Loucy (cell line): ENCODE measurements around the gene EEPD1.

Experiments used
- H2AFZ ChIP-seq: fragments of 200-600 bp; sonication (generic); 2 replicates; pipeline ENCODE4 v1.6.0; 2016; ENCODE audit warnings: antibody characterized with exemption, mild to moderate bottlenecking, low read length, moderate library complexity
- H3F3A ChIP-seq: fragments of 200-600 bp; 2 replicates; pipeline ENCODE4 v1.6.0; 2016; ENCODE audit warnings: antibody characterized with exemption, low read depth, mild to moderate bottlenecking
- H3K27me3 ChIP-seq: fragments of 200-600 bp; sonication (generic); 2 replicates; pipeline ENCODE4 v1.6.1; 2014; ENCODE audit warnings: low read length, mild to moderate bottlenecking; ENCODE audit not compliant: insufficient read depth, poor library complexity, severe bottlenecking
- H3K36me3 ChIP-seq: fragments of 200-600 bp; sonication (generic); 2 replicates; pipeline ENCODE4 v1.6.1; 2016; ENCODE audit warnings: low read length; ENCODE audit not compliant: insufficient read depth
- H3K4me1 ChIP-seq: fragments of 200-600 bp; sonication (generic); 2 replicates; pipeline ENCODE4 v1.5.1; 2014; ENCODE audit warnings: low read length, mild to moderate bottlenecking; ENCODE audit not compliant: insufficient read depth, poor library complexity, severe bottlenecking
- H3K4me2 ChIP-seq: fragments of 200-600 bp; sonication (generic); 2 replicates; pipeline ENCODE4 v1.6.0; 2014; ENCODE audit warnings: antibody characterized with exemption, low read length, low read depth, mild to moderate bottlenecking; ENCODE audit not compliant: poor library complexity, severe bottlenecking
- H3K4me3 ChIP-seq: fragments of 200-600 bp; sonication (generic); 2 replicates; pipeline ENCODE4 v1.5.1; 2014; ENCODE audit warnings: low read length, mild to moderate bottlenecking, mixed read lengths; ENCODE audit not compliant: poor library complexity, severe bottlenecking
- H3K79me2 ChIP-seq: fragments of 200-600 bp; sonication (generic); 2 replicates; pipeline ENCODE4 v1.6.1; 2014; ENCODE audit warnings: low read length; ENCODE audit not compliant: insufficient read depth
- H3K9ac ChIP-seq: fragments of 200-600 bp; sonication (generic); 2 replicates; pipeline ENCODE4 v1.6.0; 2014; ENCODE audit warnings: mild to moderate bottlenecking, low read depth, low read length, moderate library complexity; ENCODE audit not compliant: poor library complexity, severe bottlenecking
- H3K9me2 ChIP-seq: fragments of 200-600 bp; sonication (generic); replicated peaks from 2 replicates; pipeline ENCODE4 v1.6.1; 2016; ENCODE audit warnings: low read depth, low read length, mixed read lengths
- H3K9me3 ChIP-seq: fragments of 200-600 bp; sonication (generic); 2 replicates; pipeline ENCODE4 v1.6.1; 2014; ENCODE audit warnings: mild to moderate bottlenecking, antibody characterized with exemption, low read length, low read depth; ENCODE audit not compliant: insufficient read depth
- H4K20me1 ChIP-seq: fragments of 200-600 bp; sonication (generic); 2 replicates; pipeline ENCODE4 v1.6.0; 2014; ENCODE audit warnings: antibody characterized with exemption, low read length, mild to moderate bottlenecking; ENCODE audit not compliant: insufficient read depth, poor library complexity, severe bottlenecking
- CTCF ChIP-seq: fragments of 200-600 bp; sonication (generic); conservative IDR thresholded peaks from 2 replicates; pipeline ENCODE4 v1.5.1; 2014; ENCODE audit warnings: mild to moderate bottlenecking, antibody characterized with exemption, low read length
- EZH2phosphoT487 ChIP-seq: fragments of 200-600 bp; IDR thresholded peaks from 2 replicates; pipeline ENCODE4 v1.6.1; 2018; ENCODE audit warnings: antibody characterized with exemption, mild to moderate bottlenecking, moderate library complexity, borderline replicate concordance

The EEPD1 gene

GRCh38 chr7:36202398-36202797 is 49.3 kb downstream of the EEPD1 start:
- H2AFZ ChIP-seq = no peak overlapping the region
- no peaks in the 10 kb centered on the region for H3K9me3 ChIP-seq
- TF ChIP-seq CTCF = no peak
- no peak for TF ChIP-seq EZH2phosphoT487
- no peaks in the 10 kb centered on the region for H3K36me3 ChIP-seq
- H4K20me1 ChIP-seq = no peaks in the 10 kb centered on the region
- peak overlapping the region; percentile 47 for H3K9ac ChIP-seq
- H3F3A ChIP-seq = peaks cover 6% of the 10 kb centered on the region; the same call in 1 of the 2 replicates
- H3K27me3 ChIP-seq = no peaks in the 10 kb centered on the region
- peak overlapping the region; percentile 66 for H3K4me2 ChIP-seq
- H3K9me2 ChIP-seq = no peaks in the 10 kb centered on the region
- H3K4me3 ChIP-seq = peak overlapping the region; percentile 45
- H3K79me2 ChIP-seq = no peaks in the 10 kb centered on the region
- peaks cover 54% of the 10 kb centered on the region for H3K4me1 ChIP-seq

- Histone ChIP-seq H3K36me3 (no peaks in the 10 kb centered on the region), H3K4me2 (peak overlapping the region; percentile 66), H3K9me2 (no peaks in the 10 kb centered on the region), H4K20me1 (no peaks in the 10 kb centered on the region), H3K4me3 (peak overlapping the region; percentile 45), H3K4me1 (peaks cover 62% of the 10 kb centered on the region), H3K79me2 (no peaks in the 10 kb centered on the region), H3F3A (peaks cover 6% of the 10 kb centered on the region; the same call in 1 of the 2 replicates), H2AFZ (no peak overlapping the region), H3K9ac (peak overlapping the region; percentile 47), H3K27me3 (no peaks in the 10 kb centered on the region), H3K9me3 (no peaks in the 10 kb centered on the region)
- no peak for TF ChIP-seq CTCF
- TF ChIP-seq EZH2phosphoT487 = no peak
Measured at GRCh38 chr7:36203071-36203790, 50.2 kb downstream of the EEPD1 start.

- Histone ChIP-seq H3K4me3 (peak overlapping the region; percentile 45), H3K4me1 (peaks cover 71% of the 10 kb centered on the region), H2AFZ (no peak overlapping the region), H3K9me2 (no peaks in the 10 kb centered on the region), H3K27me3 (no peaks in the 10 kb centered on the region), H3K9me3 (no peaks in the 10 kb centered on the region), H3F3A (peaks cover 6% of the 10 kb centered on the region; the same call in 1 of the 2 replicates), H3K36me3 (no peaks in the 10 kb centered on the region), H4K20me1 (no peaks in the 10 kb centered on the region), H3K4me2 (peak overlapping the region; percentile 66), H3K9ac (peak overlapping the region; percentile 12), H3K79me2 (no peaks in the 10 kb centered on the region)
- TF ChIP-seq CTCF (no peak), EZH2phosphoT487 (no peak)
Measured at GRCh38 chr7:36204044-36204663, 51.1 kb downstream of the EEPD1 start.
